GM12878 (cell line): Measurements from ENCODE around the gene ARL2. TPM values are rescaled to one million over a fixed set of nuclear protein-coding genes. Genes with fewer than 3 reads are reported as not detected.

Experiments used
- CHD2 ChIP-seq: IDR thresholded peaks from 2 replicates; pipeline ENCODE4 v1.6.1; 2011; ENCODE audit warnings: low read depth, low read length, improper control_type of control experiment, borderline replicate concordance
- ELK1 ChIP-seq: IDR thresholded peaks from 2 replicates; pipeline ENCODE4 v1.6.1; 2012; ENCODE audit warnings: low read depth, low read length, improper control_type of control experiment
- FOXK2 ChIP-seq: fragments of 450-650 bp; IDR thresholded peaks from 2 replicates; pipeline ENCODE4 v1.6.1; 2017; ENCODE audit warnings: mild to moderate bottlenecking, moderate library complexity
- MAX ChIP-seq: IDR thresholded peaks from 2 replicates; pipeline ENCODE4 v1.6.1; 2012; ENCODE audit warnings: low read depth, low read length, improper control_type of control experiment
- MXI1 ChIP-seq: fragments of 150-350 bp; IDR thresholded peaks from 2 replicates; pipeline ENCODE4 v1.6.1; 2011; ENCODE audit warnings: low read depth, mild to moderate bottlenecking, inconsistent platforms, low read length, improper control_type of control experiment
- NFXL1 ChIP-seq: fragments of 450-650 bp; IDR thresholded peaks from 2 replicates; pipeline ENCODE4 v1.6.1; 2017; ENCODE audit warnings: antibody characterized with exemption, mild to moderate bottlenecking, borderline replicate concordance
- NKRF ChIP-seq: fragments of 450-650 bp; conservative IDR thresholded peaks from 2 replicates; pipeline ENCODE4 v1.6.1; 2017; ENCODE audit warnings: mild to moderate bottlenecking, moderate library complexity
- PAX8 ChIP-seq: fragments of 450-650 bp; IDR thresholded peaks from 2 replicates; pipeline ENCODE4 v1.6.1; 2017; ENCODE audit warnings: mild to moderate bottlenecking, moderate library complexity
- PKNOX1 ChIP-seq: fragments of 450-650 bp; IDR thresholded peaks from 2 replicates; pipeline ENCODE4 v1.6.1; 2016; ENCODE audit warnings: mild to moderate bottlenecking
- POLR2A ChIP-seq: IDR thresholded peaks from 2 replicates; pipeline ENCODE4 v1.6.1; 2011; ENCODE audit warnings: low read depth, mild to moderate bottlenecking, low read length
- SMARCA5 ChIP-seq: fragments of 450-650 bp; IDR thresholded peaks from 2 replicates; pipeline ENCODE4 v1.6.1; 2017; ENCODE audit warnings: mild to moderate bottlenecking
- SPI1 ChIP-seq: IDR thresholded peaks from 2 replicates; pipeline ENCODE4 v1.6.1; 2011; ENCODE audit warnings: low read depth, mild to moderate bottlenecking, low read length, moderate library complexity, borderline replicate concordance; ENCODE audit not compliant: insufficient read depth
- ZSCAN29 ChIP-seq: fragments of 450-650 bp; IDR thresholded peaks from 2 replicates; pipeline ENCODE4 v1.6.1; 2017; ENCODE audit warnings: mild to moderate bottlenecking, moderate library complexity
- polyA plus RNA-seq, 11 experiments: library from polyadenylated mRNA; depleted of rRNA in 4 of 11; unstranded in 6 of 11; stranded (reverse) in 5 of 11; fragments of >200 nt; fragmentation: Nextera tagmentation in 4 of 11; fragmentation: Illumina TruSeq in 1 of 11; extraction: Ambion mirVana in 4 of 11; extraction: Trizol in 1 of 11; gene quantifications; 1 replicate in 1 of 11; 2 replicates in 10 of 11; pipeline versions ENCODE4 v1.2.1 to v1.2.3, GENCODE V29; 2011 to 2016; ENCODE audit warnings: inconsistent platforms in 2 of 11, missing spikeins in 2 of 11, low read depth in 1 of 11
- total RNA-seq, 4 experiments: library from RNA; depleted of rRNA in 3 of 4; stranded (reverse); fragments of >200 nt in 3 of 4; fragmentation: Illumina TruSeq in 1 of 4; extraction: Trizol in 1 of 4; gene quantifications; 2 replicates each; pipeline versions ENCODE4 v1.2.1 to v1.2.3, GENCODE V29; 2013 to 2021

ARL2 gene
- total and polyA plus RNA-seq, 10 of the 15 experiments (the other 5 are each of a cell fraction or from before 2014, with no cell fraction given) = 4.1 to 138 (median 73.4) TPM

- TF ChIP-seq NKRF (no peak), POLR2A (no peak), ZSCAN29 (no peak), SPI1 (no peak), PKNOX1 (no peak), SMARCA5 (no peak), MAX (no peak), MXI1 (no peak), FOXK2 (no peak), NFXL1 (no peak), ELK1 (no peak), PAX8 (no peak), CHD2 (no peak)
Observed at GRCh38 chr11:65056999-65057398, 43.0 kb downstream of the ARL2 start (continued).
